ENCODE data around the gene PIK3C2A.

The PIK3C2A gene

GRCh38 chr11:17184882-17185587, 22.8 kb downstream of the PIK3C2A start:
- Mint-ChIP-seq H3K36me3 (ENCODE audit: low read depth) (peaks cover 9% of the 10 kb centered on the region), H3K9me3 (no peaks in the 10 kb centered on the region), H3K27me3 (no peaks in the 10 kb centered on the region), H3K4me3 (no peak overlapping the region), H3K27ac (no peak overlapping the region), H3K4me1 (peaks cover 9% of the 10 kb centered on the region)
- ATAC-seq (no peak), DNase-seq (no peak)

DNA sequence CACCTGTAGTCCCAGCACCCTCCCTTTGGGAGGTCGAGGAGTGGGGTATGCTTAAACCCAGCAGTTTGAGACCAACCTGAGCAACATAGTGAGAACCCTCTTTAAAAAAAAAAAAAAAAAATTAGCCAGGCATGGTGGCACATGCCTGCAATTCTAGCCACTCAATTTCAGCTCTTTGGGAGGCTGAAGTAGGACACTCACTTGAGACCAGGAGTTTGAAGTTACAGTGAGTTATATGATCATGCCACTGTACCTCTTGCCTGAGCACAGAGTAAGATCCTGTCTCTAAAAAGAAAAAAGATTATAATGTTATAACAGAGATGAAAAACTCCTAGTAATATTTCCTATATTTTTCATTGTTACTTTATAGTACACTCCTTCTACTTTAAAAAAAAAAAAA, 23.9 kb downstream of the PIK3C2A start:
- H3K4me3 Mint-ChIP-seq = no peak overlapping the region
- H3K36me3 Mint-ChIP-seq (ENCODE audit: low read depth) = peaks cover 9% of the 10 kb centered on the region
- H3K27me3 Mint-ChIP-seq = no peaks in the 10 kb centered on the region
- no peaks in the 10 kb centered on the region for H3K9me3 Mint-ChIP-seq
- H3K27ac Mint-ChIP-seq = no peak overlapping the region
- no peak for DNase-seq
- no peak for ATAC-seq
- peaks cover 9% of the 10 kb centered on the region for H3K4me1 Mint-ChIP-seq

GRCh38 chr11:17179970-17180369, 27.8 kb downstream of the PIK3C2A start:
- DNase-seq (no peak), ATAC-seq (no peak)
- Mint-ChIP-seq H3K27me3 (no peaks in the 10 kb centered on the region), H3K4me3 (no peak overlapping the region), H3K9me3 (no peaks in the 10 kb centered on the region), H3K36me3 (ENCODE audit: low read depth) (peaks cover 5% of the 10 kb centered on the region), H3K27ac (no peak overlapping the region), H3K4me1 (peaks cover 10% of the 10 kb centered on the region)

GRCh38 chr11:17173332-17173731, 34.5 kb downstream of the PIK3C2A start:
- no peaks in the 10 kb centered on the region for H3K9me3 Mint-ChIP-seq
- no peak overlapping the region for H3K4me3 Mint-ChIP-seq
- DNase-seq = no peak
- H3K27ac Mint-ChIP-seq = no peak overlapping the region
- no peak for ATAC-seq
- peaks cover 14% of the 10 kb centered on the region for H3K4me1 Mint-ChIP-seq
- no peaks in the 10 kb centered on the region for H3K27me3 Mint-ChIP-seq
- peaks cover 15% of the 10 kb centered on the region for H3K36me3 Mint-ChIP-seq (ENCODE audit: low read depth)

- Mint-ChIP-seq H3K9me3 (no peaks in the 10 kb centered on the region), H3K4me1 (peaks cover 4% of the 10 kb centered on the region), H3K27ac (no peak overlapping the region), H3K27me3 (no peaks in the 10 kb centered on the region), H3K36me3 (ENCODE audit: low read depth) (peaks cover 17% of the 10 kb centered on the region), H3K4me3 (no peak overlapping the region)
- DNase-seq (no peak), ATAC-seq (no peak)
Observed at GRCh38 chr11:17171916-17172315, 35.9 kb downstream of the PIK3C2A start.

DNA sequence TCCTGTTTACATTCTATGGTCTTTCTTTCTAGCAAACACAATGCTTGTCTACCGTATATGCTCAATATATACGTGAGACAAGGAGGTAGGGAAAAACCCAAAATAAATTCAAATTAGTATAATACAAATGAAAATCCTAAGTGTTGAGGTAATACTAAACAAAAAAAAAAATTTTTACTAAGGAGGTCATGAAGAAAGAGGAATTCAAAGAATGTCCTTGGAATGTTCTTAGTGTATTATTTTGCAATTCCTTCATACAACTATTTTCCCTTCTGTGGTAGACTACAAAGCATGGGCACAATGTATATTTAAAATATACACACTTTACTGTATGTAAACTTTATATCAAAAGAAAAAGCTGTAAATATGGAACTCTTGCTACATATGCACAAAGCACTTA, 36.4 kb downstream of the PIK3C2A start:
- Mint-ChIP-seq H3K4me1 (peaks cover 4% of the 10 kb centered on the region), H3K36me3 (ENCODE audit: low read depth) (peaks cover 17% of the 10 kb centered on the region), H3K4me3 (no peak overlapping the region), H3K27me3 (no peaks in the 10 kb centered on the region), H3K9me3 (no peaks in the 10 kb centered on the region), H3K27ac (no peak overlapping the region)
- DNase-seq (no peak), ATAC-seq (no peak)

- DNase-seq (no peak), ATAC-seq (no peak)
- Mint-ChIP-seq H3K4me1 (peaks cover 9% of the 10 kb centered on the region), H3K4me3 (no peak overlapping the region), H3K9me3 (no peaks in the 10 kb centered on the region), H3K36me3 (ENCODE audit: low read depth) (peaks cover 17% of the 10 kb centered on the region), H3K27me3 (no peaks in the 10 kb centered on the region), H3K27ac (no peak overlapping the region)
Observed at GRCh38 chr11:17169876-17170275, 37.9 kb downstream of the PIK3C2A start.

DNA sequence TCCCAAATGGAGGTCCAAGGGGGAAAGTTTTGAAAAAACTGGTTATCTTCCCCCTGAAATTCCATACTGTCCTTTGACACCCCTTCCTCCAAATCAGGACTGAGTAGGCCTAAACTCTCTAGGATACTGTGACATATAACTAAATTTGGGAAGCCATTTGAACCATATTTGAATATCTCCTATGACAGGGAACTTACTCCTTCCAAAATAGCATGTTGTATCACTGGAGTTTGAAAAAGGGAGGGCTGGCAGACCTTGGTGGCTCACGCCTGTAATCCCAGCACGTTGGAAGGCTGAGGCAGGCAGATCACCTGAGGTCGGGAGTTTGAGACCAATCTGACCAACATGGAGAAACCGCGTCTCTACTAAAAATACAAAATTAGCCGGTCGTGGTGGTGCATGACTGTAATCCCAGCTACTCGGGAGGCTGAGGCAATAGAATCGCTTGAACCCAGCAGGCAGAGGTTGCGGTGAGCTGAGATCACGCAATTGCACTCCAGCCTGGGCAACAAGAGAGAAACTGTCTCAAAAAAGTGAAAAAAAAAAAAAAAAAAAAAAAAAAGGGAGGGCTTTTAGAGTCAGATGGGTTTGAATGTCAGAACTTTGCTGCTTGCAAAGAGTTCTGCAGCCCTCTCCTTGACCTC, 42.4 kb downstream of the PIK3C2A start:
- Mint-ChIP-seq H3K27ac (no peak overlapping the region), H3K4me1 (peaks cover 47% of the 10 kb centered on the region), H3K9me3 (no peaks in the 10 kb centered on the region), H3K4me3 (no peak overlapping the region), H3K36me3 (ENCODE audit: low read depth) (peaks cover 19% of the 10 kb centered on the region), H3K27me3 (no peaks in the 10 kb centered on the region)
- DNase-seq = no peak
- ATAC-seq = no peak

GRCh38 chr11:17164361-17165246, 43.2 kb downstream of the PIK3C2A start:
- H3K4me1 Mint-ChIP-seq = peaks cover 50% of the 10 kb centered on the region
- H3K4me3 Mint-ChIP-seq = no peak overlapping the region
- no peak overlapping the region for H3K27ac Mint-ChIP-seq
- peak; percentile 43 for ATAC-seq
- DNase-seq = no peak
- H3K9me3 Mint-ChIP-seq = no peaks in the 10 kb centered on the region
- peaks cover 15% of the 10 kb centered on the region for H3K36me3 Mint-ChIP-seq (ENCODE audit: low read depth)
- H3K27me3 Mint-ChIP-seq = no peaks in the 10 kb centered on the region

DNA sequence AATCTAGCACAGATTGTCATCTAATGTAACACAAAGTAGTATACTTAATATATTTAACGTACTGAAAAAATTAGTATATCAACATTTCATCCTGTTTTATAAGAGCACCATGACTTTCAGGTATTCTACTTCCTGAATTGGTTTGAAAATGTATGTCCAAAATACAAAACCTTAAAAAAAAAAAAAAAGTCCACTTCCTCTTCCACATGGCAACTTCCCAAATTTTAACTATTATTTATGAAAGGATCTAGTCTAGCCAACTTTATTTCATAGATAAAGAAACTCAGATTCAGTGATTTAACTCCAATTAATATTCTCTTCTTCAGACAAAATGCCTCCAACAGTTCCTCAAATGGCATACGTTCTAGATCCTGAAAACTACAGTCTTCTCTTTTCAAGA, 44.0 kb downstream of the PIK3C2A start:
- ATAC-seq (no peak), DNase-seq (no peak)
- no peak overlapping the region for H3K27ac Mint-ChIP-seq
- H3K9me3 Mint-ChIP-seq = no peaks in the 10 kb centered on the region
- H3K27me3 Mint-ChIP-seq = no peaks in the 10 kb centered on the region
- H3K4me1 Mint-ChIP-seq = peaks cover 49% of the 10 kb centered on the region
- no peak overlapping the region for H3K4me3 Mint-ChIP-seq
- peaks cover 11% of the 10 kb centered on the region for H3K36me3 Mint-ChIP-seq (ENCODE audit: low read depth)

DNA sequence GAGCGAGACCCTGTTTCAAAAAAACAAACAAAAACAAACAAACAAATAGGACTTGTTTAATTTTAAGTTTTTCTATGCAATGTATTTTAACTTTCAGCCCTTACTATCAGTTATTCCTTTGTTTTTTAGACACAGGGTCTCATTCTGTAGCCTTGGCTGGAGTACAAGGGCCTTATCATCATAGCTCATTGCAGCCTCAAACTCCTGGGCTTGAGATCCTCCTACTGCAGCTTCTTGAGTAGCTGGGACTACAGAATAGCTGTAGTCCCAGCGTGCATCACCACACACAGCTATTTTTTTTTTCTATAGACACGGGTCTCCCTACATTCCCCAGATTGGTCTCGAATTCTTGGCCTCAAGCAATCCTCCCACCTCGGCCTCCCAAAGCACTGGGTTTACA, 44.5 kb downstream of the PIK3C2A start:
- H3K36me3 Mint-ChIP-seq (ENCODE audit: low read depth) = peaks cover 8% of the 10 kb centered on the region
- ATAC-seq (no peak), DNase-seq (no peak)
- no peaks in the 10 kb centered on the region for H3K9me3 Mint-ChIP-seq
- H3K4me1 Mint-ChIP-seq = peaks cover 46% of the 10 kb centered on the region
- H3K27me3 Mint-ChIP-seq = no peaks in the 10 kb centered on the region
- no peak overlapping the region for H3K27ac Mint-ChIP-seq
- H3K4me3 Mint-ChIP-seq = no peak overlapping the region

GRCh38 chr11:17162376-17162775, 45.4 kb downstream of the PIK3C2A start:
- DNase-seq = no peak
- Mint-ChIP-seq H3K4me3 (no peak overlapping the region), H3K27me3 (no peaks in the 10 kb centered on the region), H3K9me3 (no peaks in the 10 kb centered on the region), H3K4me1 (peaks cover 46% of the 10 kb centered on the region), H3K36me3 (ENCODE audit: low read depth) (peaks cover 4% of the 10 kb centered on the region), H3K27ac (peak overlapping the region; percentile 4)
- ATAC-seq = no peak

DNA sequence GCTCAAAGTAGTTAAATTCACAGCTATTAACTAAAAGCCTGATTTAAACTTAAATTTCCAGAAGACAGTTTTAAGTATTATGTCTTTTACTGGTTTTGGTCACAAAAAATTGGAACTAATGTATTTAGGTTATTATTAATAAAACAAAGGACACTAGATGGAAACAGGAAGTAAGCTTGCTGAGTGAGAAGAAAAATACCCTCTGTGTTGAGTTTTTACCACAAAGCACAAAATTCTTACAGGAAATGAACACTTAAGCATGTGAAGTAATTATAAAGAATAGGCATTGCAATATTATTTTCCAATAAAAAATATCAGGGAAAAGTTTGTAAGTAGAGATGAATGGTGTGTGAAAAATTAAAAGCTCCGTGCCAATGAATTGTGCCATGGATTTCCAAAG, 46.3 kb downstream of the PIK3C2A start:
- DNase-seq = no peak
- Mint-ChIP-seq H3K36me3 (ENCODE audit: low read depth) (peaks cover 4% of the 10 kb centered on the region), H3K4me3 (no peak overlapping the region), H3K4me1 (peaks cover 46% of the 10 kb centered on the region), H3K9me3 (no peaks in the 10 kb centered on the region), H3K27ac (peak overlapping the region; percentile 53), H3K27me3 (no peaks in the 10 kb centered on the region)
- no peak for ATAC-seq

DNA sequence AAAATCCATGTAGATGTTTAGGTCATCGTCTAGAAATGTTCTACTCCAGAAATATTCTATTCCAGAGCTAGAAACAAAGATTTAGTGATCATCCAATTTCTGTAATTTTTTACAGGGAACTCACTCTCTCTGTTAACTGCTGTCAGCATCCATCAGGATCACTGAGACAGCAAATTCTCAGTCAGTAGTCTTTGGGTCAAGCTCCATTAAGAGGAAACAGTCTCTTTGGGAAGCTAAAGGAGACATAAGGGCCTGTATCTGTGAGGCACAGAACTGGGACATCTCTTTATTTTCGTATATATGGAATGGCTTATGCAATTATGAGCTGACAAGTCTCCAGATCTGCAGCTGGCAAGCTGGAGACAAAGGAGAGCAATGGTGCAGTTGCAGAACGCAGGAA, 48.3 kb downstream of the PIK3C2A start:
- H3K9me3 Mint-ChIP-seq = no peaks in the 10 kb centered on the region
- no peak for DNase-seq
- peaks cover 11% of the 10 kb centered on the region for H3K36me3 Mint-ChIP-seq (ENCODE audit: low read depth)
- ATAC-seq = no peak
- H3K27ac Mint-ChIP-seq = no peak overlapping the region
- H3K4me1 Mint-ChIP-seq = peaks cover 42% of the 10 kb centered on the region
- H3K4me3 Mint-ChIP-seq = no peak overlapping the region
- H3K27me3 Mint-ChIP-seq = no peaks in the 10 kb centered on the region

Data from activated naive CD8-positive, alpha-beta T cell treated with anti-CD3 and anti-CD28 coated beads, Interleukin-2, amount 50 U/mL, for 24 hours (primary cell).